Caco-2 (cell line): ENCODE results near the gene GCDH. TPM values are rescaled to one million over a fixed set of nuclear protein-coding genes. Genes with fewer than 3 reads are reported as not detected.

Experiments
- BruUV-seq: library from RNA; stranded (reverse); fragments of 400-500 nt; replicated peaks from 2 replicates; lab custom pipeline; 2021; lab: Mats Ljungman, UMichigan
- CTCF ChIA-PET: fragments of 300-600 bp; sonication (Branson Sonifier 250); formaldehyde crosslinking; loops from one replicate; lab custom pipeline; 2022; ENCODE audit warnings: antibody characterized with exemption; lab: Charles Lee
- POLR2A ChIA-PET: fragments of 300-600 bp; sonication (Branson Sonifier 250); formaldehyde crosslinking; loops from one replicate; lab custom pipeline; 2022; ENCODE audit warnings: antibody characterized with exemption; lab: Charles Lee
- DNase-seq, 2 experiments: peaks; one replicate each; pipeline versions ENCODE4 v3.0.0 to v3.0.0-alpha.2; 2020 to 2022
- H3K27me3 ChIP-seq: replicated peaks from 2 replicates; pipeline ENCODE4 v1.6.0; 2011; ENCODE audit warnings: low read length; ENCODE audit not compliant: control insufficient read depth, insufficient read depth
- H3K36me3 ChIP-seq: 2 replicates; pipeline ENCODE4 v1.5.1; 2011; ENCODE audit warnings: low read length; ENCODE audit not compliant: control insufficient read depth, insufficient read depth
- H3K4me1 ChIP-seq: fragments of 250-450 bp; sonication (Bioruptor Pico); 2 replicates; pipeline ENCODE4 v1.5.1; 2020; ENCODE audit warnings: mild to moderate bottlenecking
- H3K4me3 ChIP-seq: 2 replicates; pipeline ENCODE4 v1.5.1; 2011; ENCODE audit warnings: low read depth, mild to moderate bottlenecking, control low read depth, low read length
- H3K9me3 ChIP-seq: fragments of 250-450 bp; sonication (Bioruptor Pico); 2 replicates; pipeline ENCODE4 v1.5.1; 2020; ENCODE audit warnings: mild to moderate bottlenecking, moderate library complexity
- H3K27ac Mint-ChIP-seq: one replicate; pipeline ENCODE4 v1.8.0; 2022; ENCODE audit warnings: mixed read lengths; ENCODE audit not compliant: unreplicated experiment
- H3K27me3 Mint-ChIP-seq: one replicate; pipeline ENCODE4 v1.8.0; 2022; ENCODE audit warnings: mixed read lengths; ENCODE audit not compliant: insufficient read depth, unreplicated experiment
- H3K36me3 Mint-ChIP-seq: one replicate; pipeline ENCODE4 v1.8.0; 2022; ENCODE audit warnings: mild to moderate bottlenecking, mixed read lengths; ENCODE audit not compliant: insufficient read depth, unreplicated experiment
- H3K4me1 Mint-ChIP-seq: one replicate; pipeline ENCODE4 v1.8.0; 2022; ENCODE audit warnings: low read depth, mixed read lengths; ENCODE audit not compliant: unreplicated experiment
- H3K4me3 Mint-ChIP-seq: one replicate; pipeline ENCODE4 v1.8.0; 2022; ENCODE audit warnings: mild to moderate bottlenecking, moderate library complexity, mixed read lengths; ENCODE audit not compliant: unreplicated experiment
- H3K9me3 Mint-ChIP-seq: one replicate; pipeline ENCODE4 v1.8.0; 2022; ENCODE audit warnings: mixed read lengths; ENCODE audit not compliant: unreplicated experiment
- CTCF ChIP-seq, 2 experiments: fragments of 200-600 bp in 1 of 2; IDR thresholded peaks; 1 replicate in 1 of 2; 2 replicates in 1 of 2; pipeline versions ENCODE4 v1.5.1 to v1.8.0; 2011 to 2022; ENCODE audit warnings: antibody characterized with exemption in 1 of 2, control low read depth in 1 of 2, inconsistent platforms in 1 of 2, low read depth in 1 of 2, low read length in 1 of 2, mild to moderate bottlenecking in 1 of 2, moderate library complexity in 1 of 2; ENCODE audit not compliant: insufficient read depth in 1 of 2, severe bottlenecking in 1 of 2, unreplicated experiment in 1 of 2
- intact Hi-C: fragments of 100-400 bp; cut with micrococcal nuclease; formaldehyde crosslinking; loops from one replicate; pipeline ENCODE4 v1.10.0; 2022; ENCODE audit not compliant: unreplicated experiment
- total RNA-seq: library from RNA; stranded (reverse); gene quantifications from 2 replicates; pipeline ENCODE4 v1.2.3, GENCODE V29; 2022

GCDH gene
- total RNA-seq, 1 experiment from 2014 or later: 31.4 TPM

- Histone ChIP-seq H3K9me3 (no peaks in the 10 kb centered on the region), H3K27me3 (no peaks in the 10 kb centered on the region), H3K4me3 (peak overlapping the region; percentile 89), H3K36me3 (no peaks in the 10 kb centered on the region; the same call in 1 of the 2 replicates), H3K4me1 (no peaks in the 10 kb centered on the region)
- intact Hi-C loops: no loop called here
- ChIA-PET CTCF (interaction anchor here (0.6 to 1.8 kb wide), 5 partner anchors 9 to 204 kb away, joined by 3 to 8 read pairs (median 4); partner anchors contain the start of gene RNASEH2A), POLR2A (interaction anchor here (0.5 to 1.3 kb wide), 9 partner anchors 14 to 261 kb away, joined by 3 to 17 read pairs (median 3); partner anchors contain the start of genes FARSA, RAD23A and SYCE2)
- peak overlapping the region; percentile 87 for H3K27ac Mint-ChIP-seq
- H3K9me3 Mint-ChIP-seq: no peaks in the 10 kb centered on the region
- TF ChIP-seq CTCF (IDR thresholded peaks at IDR 0.05; ENCODE audit: insufficient read depth in 1 of 2, low read depth in 1 of 2, low read length in 1 of 2, severe bottlenecking in 1 of 2, unreplicated experiment in 1 of 2): no peak
- H3K27me3 Mint-ChIP-seq: peaks cover under 1% of the 10 kb centered on the region
- H3K4me1 Mint-ChIP-seq: peaks cover 5% of the 10 kb centered on the region
- DNase-seq: peak in 1 of 2 experiments; percentile 24
- BruUV-seq: TSS peak; percentile 65
- H3K36me3 Mint-ChIP-seq: peaks cover 25% of the 10 kb centered on the region
- peak overlapping the region; percentile 96 for H3K4me3 Mint-ChIP-seq
Observed at GRCh38 chr19:12891553-12892021, 627 bp downstream of the GCDH start.

GRCh38 chr19:12893582-12893981, 2.6 kb downstream of the GCDH start:
- CTCF ChIA-PET: no interaction called here
- POLR2A ChIA-PET: no interaction called here
- no peak overlapping the region for H3K4me3 ChIP-seq
- Mint-ChIP-seq H3K36me3 (peaks cover 24% of the 10 kb centered on the region), H3K27ac (no peak overlapping the region), H3K4me3 (peak overlapping the region; percentile 44), H3K27me3 (no peaks in the 10 kb centered on the region), H3K9me3 (no peaks in the 10 kb centered on the region), H3K4me1 (peaks cover 5% of the 10 kb centered on the region)
- DNase-seq: no peak
- no TSS peak for BruUV-seq
- H3K36me3 ChIP-seq: no peaks in the 10 kb centered on the region; the same call in 1 of the 2 replicates
- intact Hi-C loops: no loop called here
- no peaks in the 10 kb centered on the region for H3K27me3 ChIP-seq
- H3K9me3 ChIP-seq: no peaks in the 10 kb centered on the region
- TF ChIP-seq CTCF (IDR thresholded peaks at IDR 0.05; ENCODE audit: insufficient read depth in 1 of 2, low read depth in 1 of 2, low read length in 1 of 2, severe bottlenecking in 1 of 2, unreplicated experiment in 1 of 2): no peak
- H3K4me1 ChIP-seq: no peaks in the 10 kb centered on the region

GRCh38 chr19:12896460-12896859, 5.5 kb downstream of the GCDH start:
- Mint-ChIP-seq H3K9me3 (no peaks in the 10 kb centered on the region), H3K4me3 (no peak overlapping the region), H3K36me3 (peaks cover 13% of the 10 kb centered on the region), H3K27ac (no peak overlapping the region), H3K4me1 (no peaks in the 10 kb centered on the region), H3K27me3 (no peaks in the 10 kb centered on the region)
- CTCF ChIA-PET: no interaction called here
- TF ChIP-seq CTCF (IDR thresholded peaks at IDR 0.05; ENCODE audit: insufficient read depth in 1 of 2, low read depth in 1 of 2, low read length in 1 of 2, severe bottlenecking in 1 of 2, unreplicated experiment in 1 of 2): no peak
- H3K27me3 ChIP-seq: no peaks in the 10 kb centered on the region
- intact Hi-C loops: no loop called here
- BruUV-seq: no TSS peak
- POLR2A ChIA-PET: interaction anchor here (0.6 kb wide), 1 partner anchor 61 kb away, joined by 6 read pairs; no protein-coding TSS in a partner anchor
- H3K36me3 ChIP-seq: no peaks in the 10 kb centered on the region; the same call in none of the 2 replicates
- H3K4me1 ChIP-seq: no peaks in the 10 kb centered on the region
- DNase-seq: no peak
- no peak overlapping the region for H3K4me3 ChIP-seq
- no peaks in the 10 kb centered on the region for H3K9me3 ChIP-seq
